ENCODE results near the gene WDR86. TPM values are rescaled to one million over a fixed set of nuclear protein-coding genes. Genes with fewer than 3 reads are reported as not detected.
A peak's percentile ranks its signal among the peaks of the same experiment; 100 is the strongest.

The WDR86 gene
- total and polyA plus RNA-seq, 2 of the 8 experiments (the other 6 are each of a cell fraction or from before 2014, with no cell fraction given) = 12.7 to 15.8 TPM

GRCh38 chr7:151436446-151437158 is 26.8 kb upstream of the WDR86 start:
- Histone ChIP-seq H2AFZ (ENCODE audit: low read length) (no peak overlapping the region), H3K9ac (replicated peaks in 1 of 4; ENCODE audit: extremely low read depth in 1 of 4, low read depth in 3 of 4, low read length in 3 of 4) (no peak overlapping the region), H3K18ac (ENCODE audit: extremely low read depth, low read length) (no peak overlapping the region), H3K36me3 (ENCODE audit: control insufficient read depth in 2 of 4, insufficient read depth in 4 of 4, low read length in 3 of 4) (no peaks in the 10 kb centered on the region), H3K27ac (ENCODE audit: low read depth, low read length) (no peak overlapping the region), H3K4me2 (ENCODE audit: insufficient read depth in 1 of 2, low read depth in 2 of 2, low read length in 2 of 2) (no peak overlapping the region), H3K9me3 (ENCODE audit: insufficient read depth in 2 of 2, low read depth in 1 of 2, low read length in 1 of 2) (no peaks in the 10 kb centered on the region), H2BK20ac (ENCODE audit: low read length) (no peak overlapping the region), H2BK120ac (replicated peaks; ENCODE audit: low read depth, low read length) (no peak overlapping the region), H2BK15ac (ENCODE audit: low read length) (no peak overlapping the region), H3K14ac (ENCODE audit: insufficient read length) (no peak overlapping the region), H3K4ac (replicated peaks; ENCODE audit: insufficient read length, low read depth, low read length) (no peak overlapping the region), H2BK12ac (ENCODE audit: low read depth, low read length) (no peak overlapping the region), H2AK5ac (ENCODE audit: low read depth, low read length) (no peak overlapping the region), H3K4me1 (replicated peaks in 1 of 4; ENCODE audit: control insufficient read depth in 3 of 4, insufficient read depth in 4 of 4, low read length in 3 of 4) (peaks cover 0 to 17% (median 6%) of the 10 kb centered on the region in 4 experiments; a peak in 6 of 7 replicates), H2BK5ac (ENCODE audit: low read depth, low read length) (no peak overlapping the region), H3K56ac (replicated peaks; ENCODE audit: insufficient read length, low read depth, low read length) (no peak overlapping the region), H3K23ac (ENCODE audit: insufficient read length) (no peak overlapping the region), H4K8ac (ENCODE audit: extremely low read depth, insufficient read depth, low read length) (peak overlapping the region; percentile 29; the same call in 1 of the 2 replicates), H3K23me2 (ENCODE audit: low read depth, low read length) (peaks cover 8% of the 10 kb centered on the region; the same call in 1 of the 2 replicates), H4K5ac (ENCODE audit: insufficient read length, low read depth, low read length) (no peak overlapping the region), H3K79me2 (ENCODE audit: control insufficient read depth in 1 of 2, insufficient read depth in 2 of 2, low read length in 2 of 2) (no peaks in the 10 kb centered on the region), H4K20me1 (replicated peaks in 1 of 2; ENCODE audit: control insufficient read depth in 1 of 2, insufficient read depth in 2 of 2, low read length in 2 of 2) (no peaks in the 10 kb centered on the region), H3K79me1 (ENCODE audit: low read depth, low read length) (no peaks in the 10 kb centered on the region; the same call in 1 of the 2 replicates), H3K4me3 (ENCODE audit: extremely low read depth in 1 of 4, insufficient read depth in 2 of 4, low read depth in 3 of 4, low read length in 4 of 4) (no peak overlapping the region), H4K91ac (replicated peaks; ENCODE audit: insufficient read length, low read length) (no peak overlapping the region), H3K27me3 (replicated peaks in 1 of 4; ENCODE audit: control insufficient read depth in 3 of 4, extremely low read depth in 1 of 4, insufficient read depth in 3 of 4, low read length in 3 of 4) (peaks cover 0 to 7% (median 6%) of the 10 kb centered on the region in 4 experiments; a peak in 4 of 7 replicates)
- DNase-seq (ENCODE audit: low read depth in 1 of 2, low spot score in 2 of 2) (no peak), FAIRE-seq (no peak)
- ChIA-PET CTCF (ENCODE audit: partially characterized antibody) (interaction anchor here (0.6 to 4.2 kb wide), 6 partner anchors 12 to 121 kb away, joined by 3 to 24 read pairs (median 6); no protein-coding TSS in a partner anchor), POLR2A (ENCODE audit: partially characterized antibody) (interaction anchor here (1.4 kb wide), 1 partner anchor 25 kb away, joined by 4 read pairs; no protein-coding TSS in a partner anchor)
- 85% methylated on average over 9 of the region's 9 CpGs; no CpG with 5 or more reads in 1 of the 2 experiments for WGBS, 2 experiments (ENCODE audit: extremely low coverage in 1 of 2, insufficient coverage in 1 of 2, insufficient read length in 1 of 2, insufficient replicate concordance in 2 of 2, low coverage in 1 of 2, low lambda C conversion rate in 2 of 2, missing lambda C conversion rate in 1 of 2)
- TF ChIP-seq PHF8 (conservative IDR thresholded peaks at IDR 0.05; ENCODE audit: low read depth, low read length) = no peak
- no peak for TF ChIP-seq CREB1 (IDR thresholded peaks at IDR 0.05)
- no peak for TF ChIP-seq TAF1 (IDR thresholded peaks at IDR 0.05; ENCODE audit: low read depth, low read length)
- no peak for TF ChIP-seq CHD1 (IDR thresholded peaks at IDR 0.05; ENCODE audit: low read depth, low read length)
- TF ChIP-seq EP300 (IDR thresholded peaks at IDR 0.05; ENCODE audit: borderline replicate concordance in 1 of 2, low read depth in 2 of 2, low read length in 2 of 2) = no peak
- no peak for TF ChIP-seq SIX5 (IDR thresholded peaks at IDR 0.05; ENCODE audit: low read depth, low read length)
- no peak for TF ChIP-seq EZH2 (IDR thresholded peaks at IDR 0.05; ENCODE audit: low read depth, low read length, severe bottlenecking)
- TF ChIP-seq CBX5 (IDR thresholded peaks at IDR 0.05; ENCODE audit: low read depth, low read length) = no peak
- no peak for TF ChIP-seq TEAD4 (IDR thresholded peaks at IDR 0.05; ENCODE audit: low read depth, low read length)
- TF ChIP-seq RBBP5 (IDR thresholded peaks at IDR 0.05; ENCODE audit: borderline replicate concordance, low read depth, low read length) = no peak
- TF ChIP-seq CEBPB (IDR thresholded peaks at IDR 0.05; ENCODE audit: low read depth, low read length) = no peak
- TF ChIP-seq POLR2A (IDR thresholded peaks at IDR 0.05; ENCODE audit: control extremely low read depth in 1 of 2, low read depth in 2 of 2, low read length in 2 of 2) = no peak
- no peak for TF ChIP-seq CBX8 (IDR thresholded peaks at IDR 0.05; ENCODE audit: borderline replicate concordance, low read depth, low read length)
